ENCODE data around the gene IL1RAPL2.

GRCh38 chrX:104696667-104697066, 130.7 kb downstream of the IL1RAPL2 start:
- TF ChIP-seq, protein P1, sequence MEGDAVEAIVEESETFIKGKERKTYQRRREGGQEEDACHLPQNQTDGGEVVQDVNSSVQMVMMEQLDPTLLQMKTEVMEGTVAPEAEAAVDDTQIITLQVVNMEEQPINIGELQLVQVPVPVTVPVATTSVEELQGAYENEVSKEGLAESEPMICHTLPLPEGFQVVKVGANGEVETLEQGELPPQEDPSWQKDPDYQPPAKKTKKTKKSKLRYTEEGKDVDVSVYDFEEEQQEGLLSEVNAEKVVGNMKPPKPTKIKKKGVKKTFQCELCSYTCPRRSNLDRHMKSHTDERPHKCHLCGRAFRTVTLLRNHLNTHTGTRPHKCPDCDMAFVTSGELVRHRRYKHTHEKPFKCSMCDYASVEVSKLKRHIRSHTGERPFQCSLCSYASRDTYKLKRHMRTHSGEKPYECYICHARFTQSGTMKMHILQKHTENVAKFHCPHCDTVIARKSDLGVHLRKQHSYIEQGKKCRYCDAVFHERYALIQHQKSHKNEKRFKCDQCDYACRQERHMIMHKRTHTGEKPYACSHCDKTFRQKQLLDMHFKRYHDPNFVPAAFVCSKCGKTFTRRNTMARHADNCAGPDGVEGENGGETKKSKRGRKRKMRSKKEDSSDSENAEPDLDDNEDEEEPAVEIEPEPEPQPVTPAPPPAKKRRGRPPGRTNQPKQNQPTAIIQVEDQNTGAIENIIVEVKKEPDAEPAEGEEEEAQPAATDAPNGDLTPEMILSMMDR (conservative IDR thresholded peaks at IDR 0.05) = no peak
- TF ChIP-seq EZH2 (IDR thresholded peaks at IDR 0.05; ENCODE audit: low read depth) = no peak

Data from PC-9 (cell line).